Bladder microvascular endothelial cell (primary cell): ENCODE measurements around the gene ENDOG. TPM values are rescaled to one million over a fixed set of nuclear protein-coding genes. Genes with fewer than 3 reads are reported as not detected.

Source experiments
- total RNA-seq: library from RNA; depleted of rRNA; stranded (reverse); fragments of >200 nt; gene quantifications from 2 replicates; pipeline ENCODE4 v1.2.3, GENCODE V29; 2014

ENDOG gene
- total RNA-seq = 17.0 and 19.6 TPM in 2 replicates

GRCh38 chr9:128818099-128818838 lies at the start of gene ENDOG:
Gene ENDOG (plus strand): TSS chr9:128818500. CDS start chr9:128818685, 185 bp downstream.

DNA sequence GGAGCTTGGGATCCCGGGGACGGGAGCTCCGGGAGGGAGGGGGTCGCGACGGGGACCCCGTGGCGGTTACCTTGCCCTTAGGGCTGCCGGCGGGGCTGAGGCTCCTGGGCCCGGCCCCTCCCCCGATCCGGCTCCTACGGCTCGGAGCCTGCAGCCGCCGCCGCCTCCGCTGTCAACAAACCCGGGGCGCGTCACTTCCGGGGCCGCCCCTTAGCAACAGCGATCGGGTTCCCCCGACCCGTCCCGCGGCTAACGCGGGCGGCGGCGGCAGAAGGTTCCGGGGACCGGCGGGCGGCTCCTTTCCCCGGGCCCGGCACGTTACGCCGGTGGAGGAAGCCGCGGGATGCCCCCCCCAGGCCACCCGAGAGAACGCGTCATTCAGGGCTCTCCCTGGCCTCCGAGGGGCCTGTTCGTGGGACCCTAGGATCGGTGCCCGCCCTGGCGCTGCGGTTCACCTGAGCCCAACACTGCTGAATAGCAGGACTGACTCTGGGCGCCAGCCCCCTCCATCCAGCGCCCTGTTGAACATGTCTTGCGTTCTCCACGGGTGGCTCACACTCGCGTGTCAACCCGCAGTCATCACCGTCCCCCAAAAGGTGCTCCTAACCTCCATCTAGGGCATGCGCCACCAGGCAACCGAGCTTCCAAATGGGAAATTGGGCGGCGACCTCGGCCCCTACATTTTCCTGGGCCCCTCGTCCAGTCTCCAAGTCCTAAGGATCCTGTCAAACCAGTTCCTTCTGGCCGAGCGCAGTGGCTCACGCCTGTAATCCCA lies 46.4 kb upstream of the ENDOG start, which contains the start of gene ZER1:
Gene ZER1 (minus strand): TSS at position 183 of the 775 bp plus-strand sequence. CDS start 16,362 bp downstream, outside the sequence.

DNA sequence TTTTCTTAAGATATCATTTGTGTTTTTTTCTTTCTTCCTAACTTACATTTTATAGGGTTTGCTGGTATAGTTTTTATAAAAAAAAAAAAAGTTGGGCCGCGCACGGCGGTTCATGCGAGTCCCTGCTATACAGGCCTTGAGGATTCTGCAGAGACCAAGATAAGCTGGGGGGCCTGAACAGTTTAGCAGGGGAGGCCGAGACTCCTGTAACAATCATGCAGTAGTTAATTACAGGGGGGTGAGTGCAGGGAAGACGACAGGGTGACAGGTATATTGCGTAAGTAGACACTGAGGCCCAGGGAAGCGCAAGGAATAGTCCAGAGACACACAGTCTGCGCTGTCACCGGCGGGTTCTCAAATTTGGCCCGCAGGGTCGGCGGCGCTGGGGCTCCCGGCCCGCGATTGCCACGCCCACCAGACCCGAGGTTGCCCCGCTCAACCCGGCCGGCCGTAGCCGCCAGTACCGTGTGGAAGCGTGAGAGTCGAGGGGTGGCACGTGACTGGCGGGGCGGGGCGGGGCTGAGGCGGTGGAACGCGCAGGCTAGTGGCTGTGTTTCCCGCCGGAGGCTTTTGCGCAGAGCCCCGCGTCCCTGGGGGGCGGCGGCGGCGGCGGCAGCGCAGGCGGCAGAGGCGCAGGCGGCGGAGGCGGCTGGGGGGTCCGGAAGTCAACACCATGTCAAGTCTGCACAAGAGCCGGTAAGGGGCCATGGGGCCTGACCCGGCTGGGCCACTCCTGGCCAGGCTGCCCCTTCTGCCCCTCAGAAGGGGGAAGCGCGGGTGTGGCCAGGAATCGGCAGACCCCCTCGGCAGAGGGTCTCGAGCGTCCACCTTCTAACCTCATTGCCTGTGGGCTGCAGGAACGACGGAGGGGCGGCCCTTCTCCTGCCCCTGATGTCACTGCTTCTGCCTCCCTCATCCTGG lies 31.4 kb upstream of the ENDOG start, which contains the start of gene TBC1D13:
Gene TBC1D13 (plus strand): TSS at position 573 of the 921 bp plus-strand sequence. CDS start 101 bp downstream, at position 674.

GRCh38 chr9:128829477-128830251 lies 11.4 kb downstream of the ENDOG start, which contains the start of gene SPOUT1:
Gene SPOUT1 (minus strand): TSS chr9:128829794. CDS start chr9:128829780, 14 bp downstream.

Other genes with a start within 250 kb of the ENDOG start
- gene DYNC2I2, start 161.7 kb upstream of the ENDOG start, total RNA-seq = 50.4 and 67.8 TPM in 2 replicates
- gene SET, start 129.3 kb upstream of the ENDOG start, total RNA-seq = 519 and 772 TPM in 2 replicates
- 13.5 and 22.7 TPM in 2 replicates for gene PKN3, start 116.0 kb upstream of the ENDOG start, total RNA-seq
- gene ZDHHC12, start 94.4 kb upstream of the ENDOG start, total RNA-seq = 26.9 and 39.0 TPM in 2 replicates
- gene ZER1, start 46.6 kb upstream of the ENDOG start, total RNA-seq = 9.1 and 15.9 TPM in 2 replicates
- gene TBC1D13, start 31.2 kb upstream of the ENDOG start, total RNA-seq = 10.5 and 16.0 TPM in 2 replicates
- gene SPOUT1, start 11.3 kb downstream of the ENDOG start, total RNA-seq = 13.6 and 23.9 TPM in 2 replicates
- 5.8 and 9.8 TPM in 2 replicates for gene KYAT1, start 63.5 kb downstream of the ENDOG start, total RNA-seq
- gene LRRC8A, start 63.6 kb downstream of the ENDOG start, total RNA-seq = 76.4 and 165 TPM in 2 replicates
- 0.44 and 0.65 TPM in 2 replicates for gene PHYHD1, start 102.5 kb downstream of the ENDOG start, total RNA-seq
- gene DOLK, start 129.1 kb downstream of the ENDOG start, total RNA-seq = 24.0 and 33.0 TPM in 2 replicates
- gene NUP188, start 129.2 kb downstream of the ENDOG start, total RNA-seq = 38.5 and 105 TPM in 2 replicates
- 24.4 and 46.9 TPM in 2 replicates for gene SH3GLB2, start 209.8 kb downstream of the ENDOG start, total RNA-seq
- gene MIGA2, start 218.1 kb downstream of the ENDOG start, total RNA-seq = 19.8 and 31.1 TPM in 2 replicates